SU-DHL-6 (cell line): Measurements from ENCODE around the gene NFYC.

Experiments used
- EZH2phosphoT487 ChIP-seq: fragments of 200-600 bp; sonication (generic), shearing (Covaris generic); conservative IDR thresholded peaks from 2 replicates; pipeline ENCODE4 v1.6.1; 2018; ENCODE audit warnings: mild to moderate bottlenecking, antibody characterized with exemption, low read length, moderate library complexity, mixed read lengths
- TF ChIP-seq, protein P1 (sequence below): fragments of 200-600 bp; sonication (generic); IDR thresholded peaks from one replicate; pipeline ENCODE4 v1.5.1; 2017; ENCODE audit warnings: antibody characterized with exemption, mild to moderate bottlenecking, low read length, moderate library complexity; ENCODE audit not compliant: insufficient read depth, poor library complexity, severe bottlenecking

DNA sequence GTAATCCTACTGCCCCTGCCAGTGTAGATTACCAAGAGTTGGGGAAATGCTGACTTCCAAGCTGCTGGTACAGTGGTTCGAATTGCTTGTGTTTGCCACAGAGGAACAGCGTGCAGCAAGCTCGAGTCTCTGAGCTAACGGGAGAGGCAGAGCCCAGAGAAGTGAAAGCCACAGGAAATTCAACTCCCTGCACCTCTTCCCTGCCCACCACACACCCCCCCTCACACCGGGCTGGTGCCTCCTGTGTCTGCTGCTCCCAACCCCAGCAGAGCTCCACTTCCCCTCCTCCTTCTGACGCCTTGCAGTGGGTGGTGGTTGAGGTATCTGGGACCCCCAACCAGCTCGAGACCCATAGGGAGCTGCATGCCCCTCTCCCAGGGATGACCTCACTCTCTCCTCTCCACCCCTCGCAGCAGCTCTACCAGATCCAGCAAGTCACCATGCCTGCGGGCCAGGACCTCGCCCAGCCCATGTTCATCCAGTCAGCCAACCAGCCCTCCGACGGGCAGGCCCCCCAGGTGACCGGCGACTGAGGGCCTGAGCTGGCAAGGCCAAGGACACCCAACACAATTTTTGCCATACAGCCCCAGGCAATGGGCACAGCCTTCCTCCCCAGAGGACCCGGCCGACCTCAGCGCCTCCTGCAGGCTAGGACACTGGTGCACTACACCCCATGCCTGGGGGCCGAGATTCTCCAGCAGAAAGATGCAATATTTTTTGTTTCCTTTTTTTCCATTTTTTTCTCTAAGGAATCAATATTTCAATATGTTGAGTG, 79.0 kb downstream of the NFYC start:
- TF ChIP-seq, protein P1, sequence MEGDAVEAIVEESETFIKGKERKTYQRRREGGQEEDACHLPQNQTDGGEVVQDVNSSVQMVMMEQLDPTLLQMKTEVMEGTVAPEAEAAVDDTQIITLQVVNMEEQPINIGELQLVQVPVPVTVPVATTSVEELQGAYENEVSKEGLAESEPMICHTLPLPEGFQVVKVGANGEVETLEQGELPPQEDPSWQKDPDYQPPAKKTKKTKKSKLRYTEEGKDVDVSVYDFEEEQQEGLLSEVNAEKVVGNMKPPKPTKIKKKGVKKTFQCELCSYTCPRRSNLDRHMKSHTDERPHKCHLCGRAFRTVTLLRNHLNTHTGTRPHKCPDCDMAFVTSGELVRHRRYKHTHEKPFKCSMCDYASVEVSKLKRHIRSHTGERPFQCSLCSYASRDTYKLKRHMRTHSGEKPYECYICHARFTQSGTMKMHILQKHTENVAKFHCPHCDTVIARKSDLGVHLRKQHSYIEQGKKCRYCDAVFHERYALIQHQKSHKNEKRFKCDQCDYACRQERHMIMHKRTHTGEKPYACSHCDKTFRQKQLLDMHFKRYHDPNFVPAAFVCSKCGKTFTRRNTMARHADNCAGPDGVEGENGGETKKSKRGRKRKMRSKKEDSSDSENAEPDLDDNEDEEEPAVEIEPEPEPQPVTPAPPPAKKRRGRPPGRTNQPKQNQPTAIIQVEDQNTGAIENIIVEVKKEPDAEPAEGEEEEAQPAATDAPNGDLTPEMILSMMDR, result no peak
- no peak for TF ChIP-seq EZH2phosphoT487
